Activated CD8-positive, alpha-beta T cell treated with anti-CD3 and anti-CD28 coated beads for 36 hours (primary cell): ENCODE measurements around the gene CREB3L1. TPM values are rescaled to one million over a fixed set of nuclear protein-coding genes. Genes with fewer than 3 reads are reported as not detected.
A peak's percentile ranks its signal among the peaks of the same experiment; 100 is the strongest.

ENCODE experiments used
- ATAC-seq: fragments of 200-7000 bp; cut with Tn5 transposase; one replicate; pipeline ENCODE4 v1.10.0; 2021; ENCODE audit warnings: mild to moderate bottlenecking, moderate library complexity
- CTCF ChIA-PET: fragments of 350-600 bp; sonication (Branson Sonifier 250); formaldehyde crosslinking; loops from one replicate; lab custom pipeline; 2021; ENCODE audit warnings: antibody characterized with exemption; lab: Charles Lee
- POLR2A ChIA-PET: fragments of 350-600 bp; sonication (Branson Sonifier 250); formaldehyde crosslinking; loops from one replicate; lab custom pipeline; 2021; ENCODE audit warnings: antibody characterized with exemption; lab: Charles Lee
- DNase-seq: peaks from one replicate; pipeline ENCODE4 v3.0.0-alpha.2; 2020
- H3K27ac Mint-ChIP-seq: one replicate; pipeline ENCODE4 v1.8.0; 2021; ENCODE audit warnings: mild to moderate bottlenecking, mixed read lengths
- H3K27me3 Mint-ChIP-seq: one replicate; pipeline ENCODE4 v1.8.0; 2021; ENCODE audit warnings: mixed read lengths
- H3K36me3 Mint-ChIP-seq: one replicate; pipeline ENCODE4 v1.8.0; 2021; ENCODE audit warnings: low read depth, mixed read lengths
- H3K4me1 Mint-ChIP-seq: one replicate; pipeline ENCODE4 v1.8.0; 2021; ENCODE audit warnings: low read depth, mixed read lengths
- H3K4me3 Mint-ChIP-seq: one replicate; pipeline ENCODE4 v1.8.0; 2021; ENCODE audit warnings: mild to moderate bottlenecking, moderate library complexity, mixed read lengths
- H3K9me3 Mint-ChIP-seq: one replicate; pipeline ENCODE4 v1.8.0; 2021; ENCODE audit warnings: mixed read lengths
- CTCF ChIP-seq: fragments of 200-600 bp; IDR thresholded peaks from one replicate; pipeline ENCODE4 v1.8.0; 2022; ENCODE audit warnings: antibody characterized with exemption, mild to moderate bottlenecking
- intact Hi-C: fragments of 100-400 bp; cut with micrococcal nuclease; formaldehyde crosslinking; loops from one replicate; pipeline ENCODE4 v1.10.0; 2022
- total RNA-seq, 2 experiments: library from RNA; stranded (reverse); gene quantifications; one replicate each; pipeline ENCODE4 v1.2.3, GENCODE V29; 2021

CREB3L1 gene
- total RNA-seq, 2 experiments from 2014 or later = not detected

DNA sequence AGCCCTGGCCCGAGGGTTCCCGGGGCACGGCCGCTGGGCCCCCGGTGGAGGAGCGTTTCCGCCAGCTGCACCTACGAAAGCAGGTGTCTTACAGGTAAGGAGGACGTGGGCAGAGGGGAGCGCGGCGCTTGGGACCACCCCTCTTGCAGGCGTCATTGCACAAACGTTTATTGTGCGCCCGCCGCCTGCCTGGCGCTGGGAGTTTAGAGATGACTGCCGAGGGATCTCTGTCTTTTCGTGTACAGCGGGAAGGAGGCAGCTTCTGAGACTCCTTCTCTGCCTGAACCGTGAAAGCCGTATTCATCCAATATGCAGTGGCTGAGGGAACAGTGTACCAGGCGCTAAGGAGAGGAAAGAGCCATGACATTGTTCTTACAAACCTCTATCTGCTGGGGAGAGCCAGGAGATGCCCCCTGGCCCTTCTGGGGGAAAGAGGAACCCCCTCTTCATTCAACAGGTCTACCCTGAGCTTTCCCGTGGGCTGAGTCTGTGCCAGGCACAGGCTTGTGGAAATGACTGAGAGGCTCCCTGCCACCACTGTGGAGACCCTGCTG lies 56.0 kb downstream of the CREB3L1 start:
- DNase-seq = peak; percentile 39
- ChIA-PET CTCF (interaction anchor here (0.8 to 6.1 kb wide), 8 partner anchors 13 to 94 kb away, joined by 3 to 71 read pairs (median 7); partner anchors contain the start of gene DGKZ), POLR2A (interaction anchor here (0.9 to 4.3 kb wide), 4 partner anchors 10 to 882 kb away, joined by 3 to 24 read pairs (median 4); partner anchors contain the start of gene DGKZ)
- ATAC-seq = peak; percentile 5
- TF ChIP-seq CTCF = no peak
- Mint-ChIP-seq H3K4me3 (peak overlapping the region; percentile 67), H3K9me3 (no peaks in the 10 kb centered on the region), H3K4me1 (peaks cover 50% of the 10 kb centered on the region), H3K36me3 (no peaks in the 10 kb centered on the region), H3K27me3 (no peaks in the 10 kb centered on the region), H3K27ac (no peak overlapping the region)
- intact Hi-C loops = no loop called here

DNA sequence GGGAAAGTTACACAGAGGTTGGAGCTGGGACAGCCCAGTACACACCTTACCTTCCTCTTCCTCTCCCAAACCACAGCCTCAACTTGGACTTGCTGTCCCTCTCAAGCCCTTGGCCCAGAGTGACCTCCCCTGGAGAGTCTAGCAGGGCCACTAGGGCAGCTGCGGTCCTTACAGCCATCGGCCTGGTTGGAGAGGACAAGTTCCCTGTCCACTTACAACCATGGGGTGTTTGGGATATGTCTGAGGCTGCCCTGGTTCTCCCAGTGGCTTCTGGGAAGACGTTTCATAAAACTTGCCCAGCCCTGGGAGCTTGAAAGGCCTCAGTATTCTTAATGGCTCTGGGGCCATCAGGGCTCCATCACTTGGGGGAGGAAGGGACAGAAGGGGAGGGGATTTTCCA lies 56.7 kb downstream of the CREB3L1 start:
- H3K4me1 Mint-ChIP-seq = peaks cover 53% of the 10 kb centered on the region
- H3K36me3 Mint-ChIP-seq = no peaks in the 10 kb centered on the region
- DNase-seq (no peak), ATAC-seq (no peak)
- H3K27me3 Mint-ChIP-seq = no peaks in the 10 kb centered on the region
- POLR2A ChIA-PET = interaction anchor here (1.3 to 4.3 kb wide), 2 partner anchors 10 to 14 kb away, joined by 4 to 24 read pairs; partner anchors contain the start of gene DGKZ
- CTCF ChIA-PET = interaction anchor here (0.9 to 6.1 kb wide), 5 partner anchors 12 to 91 kb away, joined by 3 to 71 read pairs (median 8); partner anchors contain the start of gene DGKZ
- peak overlapping the region; percentile 67 for H3K4me3 Mint-ChIP-seq
- TF ChIP-seq CTCF = no peak
- H3K9me3 Mint-ChIP-seq = no peaks in the 10 kb centered on the region
- no peak overlapping the region for H3K27ac Mint-ChIP-seq
- intact Hi-C loops = no loop called here

DNA sequence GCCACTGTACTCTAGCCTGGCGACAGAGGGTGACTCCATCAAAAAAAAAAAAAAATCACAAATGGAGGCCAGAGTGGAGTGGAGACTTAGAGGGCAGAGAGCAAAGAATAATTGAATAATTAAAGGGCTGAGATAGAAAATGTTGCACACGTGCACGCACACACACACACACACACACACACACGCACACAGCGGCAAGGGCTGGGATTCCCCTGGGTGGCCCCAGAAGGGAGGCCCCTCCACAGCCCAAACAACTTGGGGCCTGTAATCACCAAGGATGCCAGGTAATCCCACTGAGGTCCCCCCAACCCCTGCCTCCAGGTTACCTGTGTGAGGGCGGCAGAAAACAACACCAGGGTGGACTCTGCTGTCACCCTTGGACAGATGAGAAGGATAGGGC lies 57.8 kb downstream of the CREB3L1 start:
- TF ChIP-seq CTCF = no peak
- Mint-ChIP-seq H3K27ac (no peak overlapping the region), H3K9me3 (no peaks in the 10 kb centered on the region), H3K27me3 (no peaks in the 10 kb centered on the region), H3K4me3 (no peak overlapping the region), H3K36me3 (no peaks in the 10 kb centered on the region), H3K4me1 (peaks cover 47% of the 10 kb centered on the region)
- intact Hi-C loops = no loop called here
- DNase-seq (no peak), ATAC-seq (no peak)
- POLR2A ChIA-PET = interaction anchor here (1.3 kb wide), 1 partner anchor 9 kb away, joined by 4 read pairs; no protein-coding TSS in a partner anchor
- CTCF ChIA-PET = interaction anchor here (2.1 kb wide), 1 partner anchor 17 kb away, joined by 8 read pairs; no protein-coding TSS in a partner anchor

GRCh38 chr11:46335890-46336562 lies 58.6 kb downstream of the CREB3L1 start:
- POLR2A ChIA-PET = no interaction called here

More at GRCh38 chr11:46335890-46336562, 58.6 kb downstream of the CREB3L1 start:
- H3K4me1 Mint-ChIP-seq = peaks cover 40% of the 10 kb centered on the region
- DNase-seq (no peak), ATAC-seq (no peak)
- H3K4me3 Mint-ChIP-seq = no peak overlapping the region
- H3K27ac Mint-ChIP-seq = no peak overlapping the region
- intact Hi-C loops = no loop called here
- no peak for TF ChIP-seq CTCF
- H3K27me3 Mint-ChIP-seq = no peaks in the 10 kb centered on the region
- no peaks in the 10 kb centered on the region for H3K9me3 Mint-ChIP-seq
- CTCF ChIA-PET = interaction anchor here (1.8 kb wide), 1 partner anchor 9 kb away, joined by 5 read pairs; no protein-coding TSS in a partner anchor
- no peaks in the 10 kb centered on the region for H3K36me3 Mint-ChIP-seq
